Renal pelvis (tissue), 4 donors: ENCODE results near the gene CCDC107. TPM values are rescaled to one million over a fixed set of nuclear protein-coding genes. Genes with fewer than 3 reads are reported as not detected.

Experiments
- DNase-seq: peaks from one replicate; pipeline ENCODE4 v3.0.0-alpha.2; 2013
- polyA plus RNA-seq, 3 donors: library from polyadenylated mRNA; unstranded; fragments of 120-200 nt; gene quantifications; one replicate each; pipeline ENCODE4 v1.2.1, GENCODE V29; 2013; ENCODE audit not compliant: insufficient read length in 3 of 3

The CCDC107 gene
- polyA plus RNA-seq, 3 donors, result 16.9 to 21.1 (median 18.5) TPM

DNA sequence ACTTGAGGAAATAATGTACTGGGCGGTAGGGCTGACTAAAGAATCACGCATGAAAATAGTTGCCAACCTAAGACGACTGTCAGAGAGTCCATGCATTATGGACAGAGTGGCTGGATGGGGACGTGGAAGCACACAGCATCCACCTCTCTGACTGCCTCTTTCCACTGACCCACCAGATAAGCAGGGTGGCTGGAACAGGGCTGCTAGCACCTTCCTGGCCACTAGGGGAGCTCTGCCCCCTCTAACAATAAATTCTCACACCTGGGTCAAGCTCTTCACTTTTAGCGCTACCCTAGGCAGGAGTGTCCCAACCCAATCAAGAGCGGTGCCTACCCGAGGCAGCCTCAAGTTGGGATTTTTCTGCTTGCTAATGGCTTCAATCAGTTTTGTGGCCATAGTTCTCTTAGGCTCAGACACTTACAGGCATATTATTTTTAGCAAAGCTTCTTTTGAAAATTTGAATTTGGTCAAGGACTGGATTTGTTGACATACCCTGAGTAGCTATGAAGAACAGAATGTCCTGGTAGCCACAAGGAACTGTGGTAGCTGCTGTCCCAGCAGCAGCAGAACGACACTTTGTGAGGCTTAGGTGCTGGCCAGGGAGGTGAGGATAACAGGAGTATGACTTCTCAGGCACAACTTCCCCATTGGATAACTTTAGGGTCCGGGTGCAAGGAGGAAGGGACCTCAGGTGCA is 38.6 kb downstream of the CCDC107 start:
- DNase-seq, result no peak

DNA sequence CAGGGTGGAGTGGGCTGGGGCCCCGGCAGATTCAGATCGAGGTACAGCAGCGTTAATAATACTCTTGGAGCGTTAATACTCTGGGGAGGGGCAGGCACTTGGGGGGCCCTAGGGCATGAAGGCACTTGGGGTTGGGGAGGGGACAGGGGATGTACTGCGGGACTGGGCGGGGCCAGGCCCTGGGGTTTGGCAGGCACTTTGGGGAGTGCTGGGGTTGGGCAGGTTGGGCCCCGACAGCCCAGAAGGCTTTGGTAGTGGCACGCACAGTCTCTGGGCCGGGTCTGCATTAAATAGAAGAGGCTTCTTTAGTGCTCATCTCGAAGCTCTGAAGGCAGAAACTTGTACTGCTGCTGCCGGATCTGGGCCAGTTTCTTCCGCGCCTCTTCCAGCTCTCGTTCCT is 39.4 kb downstream of the CCDC107 start:
- no peak for DNase-seq

DNA sequence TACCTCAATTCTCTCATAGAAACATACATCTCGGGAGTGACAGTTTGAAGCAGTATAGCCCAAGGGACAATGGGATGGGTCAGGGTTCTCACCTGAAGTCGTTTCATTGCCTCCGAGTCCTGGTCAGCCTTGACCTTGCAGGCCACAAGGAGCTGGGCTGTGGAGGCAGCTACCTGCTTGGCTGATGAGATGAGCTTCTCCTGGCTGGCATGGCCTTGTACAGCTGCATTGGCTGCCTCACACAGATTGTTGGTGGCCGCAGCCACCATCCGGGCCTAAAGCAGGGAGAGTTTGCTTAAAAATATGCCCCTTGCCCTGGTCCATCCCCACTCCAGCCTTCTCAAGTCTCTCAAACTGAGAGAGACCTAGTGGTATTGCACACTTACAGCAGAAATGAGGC is 40.1 kb downstream of the CCDC107 start:
- no peak for DNase-seq

DNA sequence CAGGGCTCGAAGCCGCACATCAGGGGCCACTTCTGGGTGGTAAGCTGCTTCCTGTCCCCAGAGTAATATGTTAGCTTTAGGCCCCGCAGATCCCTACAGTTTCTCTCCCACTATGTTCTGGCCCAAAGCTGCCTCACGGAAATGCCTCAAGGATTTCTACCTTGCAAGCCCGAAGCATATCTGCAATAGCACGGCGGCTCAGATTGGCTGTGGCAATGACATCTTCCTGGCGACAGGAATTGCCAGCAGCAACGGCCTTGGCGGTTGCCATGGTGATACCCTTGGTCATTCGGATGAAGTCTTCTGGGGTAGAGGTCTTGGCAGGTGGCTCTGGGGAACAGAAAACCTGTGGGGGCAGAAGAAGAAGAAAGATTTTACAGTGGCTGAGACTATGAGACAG is 41.9 kb downstream of the CCDC107 start:
- DNase-seq, result no peak

DNA sequence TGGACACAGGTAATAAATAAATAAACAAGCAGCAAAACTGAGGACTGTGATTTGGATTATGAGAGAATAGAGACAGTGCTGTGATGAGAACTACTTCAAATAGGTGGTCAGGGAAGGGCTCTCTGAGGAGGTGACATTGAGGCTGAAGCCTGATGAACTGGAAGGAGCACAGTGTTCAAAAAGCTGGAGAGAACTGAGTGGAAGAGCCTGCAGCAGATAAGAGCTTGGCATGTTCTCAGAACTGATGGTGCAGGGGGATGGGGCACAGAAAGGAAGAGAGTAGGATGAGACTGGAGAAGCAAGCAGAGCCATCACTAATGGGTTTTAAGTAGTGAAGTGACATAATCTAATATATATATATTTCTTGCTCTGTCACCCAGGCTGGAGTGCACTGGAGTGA is 42.9 kb downstream of the CCDC107 start:
- DNase-seq, result no peak

DNA sequence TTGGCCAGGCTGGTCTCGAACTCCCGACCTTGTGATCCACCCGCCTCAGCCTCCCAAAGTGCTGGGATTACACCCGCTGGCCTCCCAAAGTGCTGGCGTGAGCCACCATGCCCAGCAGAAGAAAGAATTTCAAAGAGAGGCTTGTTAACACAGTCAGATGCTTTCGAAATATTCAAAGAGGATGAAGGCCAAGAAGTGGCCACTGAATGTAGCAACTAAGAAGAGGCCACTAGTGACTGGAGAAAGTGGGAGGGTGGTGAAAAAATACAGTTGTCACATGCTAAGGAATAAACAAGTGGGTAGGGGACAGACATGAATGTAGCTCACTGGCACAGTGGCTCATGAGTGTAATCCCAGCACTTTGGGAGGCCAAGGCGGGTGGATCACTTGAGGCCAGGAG is 44.6 kb downstream of the CCDC107 start:
- DNase-seq, result no peak

DNA sequence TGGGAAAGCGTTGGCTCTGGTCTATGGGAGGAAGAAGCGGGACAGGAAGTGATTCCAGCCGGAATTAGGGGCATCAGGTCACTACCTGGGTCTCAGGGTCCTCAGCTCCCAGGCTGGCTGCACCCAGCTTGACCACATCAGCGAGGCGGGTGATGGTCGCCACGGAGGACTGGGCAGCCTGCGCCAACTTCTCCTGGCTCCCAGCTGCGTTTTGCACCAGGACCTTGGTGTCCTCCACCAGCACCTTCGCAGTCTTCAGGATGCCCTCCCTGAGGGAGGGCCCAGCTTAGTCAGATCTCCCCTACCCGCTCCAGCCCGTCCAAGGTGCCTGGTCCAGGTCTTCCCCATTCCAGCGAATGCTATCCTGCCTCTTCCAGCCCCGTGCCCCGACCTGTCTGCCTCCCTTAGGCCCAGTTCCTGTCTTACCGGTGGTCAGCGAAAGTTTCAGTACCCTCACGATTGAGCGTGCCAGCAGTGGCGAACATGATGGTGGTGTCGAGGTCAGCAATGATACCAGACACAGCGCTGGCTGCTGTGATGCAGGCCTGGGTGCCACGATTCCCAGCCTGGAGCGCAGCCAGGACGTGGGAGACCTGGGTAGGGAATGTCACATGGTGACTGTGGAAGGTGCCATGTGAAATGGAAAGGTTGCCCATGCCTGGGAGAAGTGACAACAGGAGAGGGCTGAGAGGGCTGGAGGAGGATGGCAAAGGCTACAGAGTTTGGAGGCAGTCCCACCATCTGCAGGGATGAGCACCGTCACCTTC is 46.0 kb downstream of the CCDC107 start:
- no peak for DNase-seq

DNA sequence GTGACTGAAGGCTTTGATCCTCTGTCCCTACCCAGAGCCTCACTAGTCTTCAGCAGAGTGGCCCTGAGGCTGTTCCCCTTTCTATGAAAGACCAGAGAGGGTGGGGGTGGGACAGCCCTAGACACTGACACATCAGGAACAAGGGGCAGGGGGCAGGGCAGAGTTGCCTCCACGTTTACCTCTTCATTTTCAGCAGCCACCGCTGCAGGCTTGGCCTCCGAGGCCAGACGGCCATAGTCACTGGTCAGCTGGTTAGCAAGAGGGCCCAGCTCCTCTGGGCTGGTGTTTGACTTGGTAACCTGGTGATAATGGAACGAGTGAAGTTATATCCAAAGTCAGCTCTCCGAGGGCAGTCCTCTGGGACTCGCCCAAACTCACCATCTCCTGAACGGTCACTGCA is 47.3 kb downstream of the CCDC107 start:
- DNase-seq, result no peak

DNA sequence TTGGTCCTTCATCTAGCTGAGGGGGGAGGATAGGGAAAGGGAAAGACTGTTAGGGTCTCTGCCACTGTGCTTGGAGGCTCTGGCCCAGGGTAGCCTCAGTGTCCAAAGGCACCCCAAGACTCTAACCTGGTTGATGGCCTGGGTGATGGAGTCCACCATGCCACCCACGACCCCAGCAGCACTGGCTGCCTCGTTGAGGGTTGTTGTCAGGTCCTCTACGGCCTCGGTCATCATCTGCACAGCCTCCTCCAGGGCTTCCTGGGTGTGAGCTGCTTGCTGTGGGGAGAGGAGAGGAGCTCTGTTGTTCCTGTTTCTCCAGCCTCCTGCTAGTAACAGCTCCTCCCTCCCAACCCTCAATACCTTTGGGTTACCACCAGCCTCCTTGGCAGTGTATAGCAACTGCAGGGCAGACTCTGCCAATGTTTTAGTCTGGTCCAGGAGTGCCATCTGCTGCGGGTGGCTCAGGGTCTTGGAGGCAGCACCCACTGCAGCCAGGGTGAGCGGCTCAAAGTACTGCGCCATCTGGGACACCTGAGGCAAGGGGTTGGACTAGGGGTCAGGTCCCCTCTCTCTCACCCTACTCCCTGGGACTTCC is 47.8 kb downstream of the CCDC107 start:
- DNase-seq, result no peak

DNA sequence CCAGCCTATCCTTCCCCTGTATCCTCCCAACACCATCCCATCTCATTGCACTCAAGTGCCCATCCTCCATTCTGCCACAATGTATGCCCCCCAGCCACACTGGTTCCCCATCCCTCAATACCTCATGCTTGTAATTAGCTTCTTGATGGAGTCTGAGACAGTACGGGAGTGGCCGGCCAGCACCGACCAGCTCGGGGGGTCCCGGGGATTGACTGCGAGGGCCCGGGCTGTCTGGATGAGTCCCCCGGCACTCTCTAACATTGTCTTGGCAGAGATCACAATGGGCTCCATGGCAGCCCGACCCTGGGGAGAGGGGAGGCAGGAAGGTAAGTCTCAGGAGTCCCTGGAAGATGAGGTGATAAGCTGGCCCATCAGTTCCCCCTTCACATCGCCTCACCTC is 48.9 kb downstream of the CCDC107 start:
- DNase-seq, result no peak

DNA sequence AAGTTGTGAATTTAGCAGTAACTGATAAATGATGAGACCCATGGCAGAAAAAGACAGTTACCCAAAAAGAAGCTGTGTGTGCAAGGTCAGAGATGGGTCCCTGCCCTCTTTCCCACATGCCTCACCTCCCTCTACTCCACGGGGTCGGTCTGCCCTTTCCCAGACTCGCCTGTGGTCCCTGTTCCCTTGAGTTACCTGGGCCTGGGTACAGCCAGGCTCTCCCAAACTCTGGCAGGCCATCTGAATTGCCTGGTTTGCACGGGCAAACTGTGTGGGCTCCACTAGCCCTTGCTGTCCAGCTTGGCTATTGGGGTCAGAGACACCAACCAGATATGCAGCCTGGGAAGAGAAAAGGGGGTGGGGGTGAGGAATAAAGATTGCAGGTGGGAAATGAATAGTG is 50.1 kb downstream of the CCDC107 start:
- DNase-seq, result no peak

DNA sequence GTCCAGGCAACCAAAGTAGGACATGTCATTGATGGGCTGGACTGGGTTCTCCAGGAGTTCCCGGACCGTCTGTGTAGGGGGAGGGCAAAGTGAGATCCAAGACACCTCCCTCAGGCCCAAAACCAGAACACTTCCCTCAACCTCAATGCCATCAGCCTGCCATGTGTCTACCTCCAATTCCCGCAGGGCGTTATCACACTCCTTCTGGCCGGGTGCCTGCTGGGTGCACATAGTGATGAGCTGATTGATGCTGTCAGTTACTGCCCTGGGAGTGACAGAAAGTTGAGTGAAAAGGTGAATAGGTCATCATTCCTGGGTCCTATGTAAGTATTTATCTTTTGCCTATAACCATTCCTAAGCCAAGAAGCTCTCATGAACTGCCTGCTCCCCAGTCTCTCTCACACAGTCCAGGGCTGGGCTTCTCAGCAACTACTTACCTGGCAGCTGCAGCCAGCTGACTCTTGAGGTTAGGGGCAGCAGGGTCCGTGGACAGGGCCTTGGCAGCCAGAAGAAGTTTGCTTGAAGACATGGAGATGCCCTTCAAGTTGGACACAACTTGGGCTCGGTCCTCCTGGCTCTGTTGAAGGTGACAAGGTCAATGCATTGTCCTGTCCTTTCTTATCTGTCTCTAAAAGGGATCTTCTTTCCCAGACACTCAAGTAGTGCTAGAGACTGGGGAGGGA is 52.9 kb downstream of the CCDC107 start:
- DNase-seq, result no peak

Other genes starting within 250 kb of the CCDC107 start
- gene RUSC2, start 168.2 kb upstream of the CCDC107 start, polyA plus RNA-seq, result 10 to 100 TPM; 18.9 to 20.7 (median 20.7) TPM
- gene TESK1, start 53.0 kb upstream of the CCDC107 start, polyA plus RNA-seq, result 10 to 100 TPM; 44.2 to 46.7 (median 46.4) TPM
- 1 to 10 TPM; 2.8 to 4.5 (median 4.1) TPM for gene CD72, start 39.9 kb upstream of the CCDC107 start, polyA plus RNA-seq
- gene SIT1, start 7.4 kb upstream of the CCDC107 start, polyA plus RNA-seq, result under 1 TPM; 0.32 to 0.58 (median 0.33) TPM
- not detected for gene RMRP, start 273 bp upstream of the CCDC107 start, polyA plus RNA-seq
- 10 to 100 TPM in 2 of 3 donors, 1 to 10 TPM in 1; 8.7 to 14.0 (median 12.9) TPM for gene ARHGEF39, start 6.9 kb downstream of the CCDC107 start, polyA plus RNA-seq
- gene CA9, start 15.6 kb downstream of the CCDC107 start, polyA plus RNA-seq, result under 1 TPM; 0.34 to 0.94 (median 0.57) TPM
- gene TPM2, start 31.6 kb downstream of the CCDC107 start, polyA plus RNA-seq, result 100 to 1,000 TPM; 142 to 173 (median 160) TPM
- gene TLN1, start 73.9 kb downstream of the CCDC107 start, polyA plus RNA-seq, result 100 to 1,000 TPM; 164 to 188 (median 181) TPM
- gene CREB3, start 74.4 kb downstream of the CCDC107 start, polyA plus RNA-seq, result 10 to 100 TPM; 40.1 to 42.5 (median 40.9) TPM
- gene GBA2, start 90.9 kb downstream of the CCDC107 start, polyA plus RNA-seq, result 100 to 1,000 TPM in 2 of 3 donors, 10 to 100 TPM in 1; 94.4 to 139 (median 127) TPM
- 10 to 100 TPM; 28.7 to 31.8 (median 31.1) TPM for gene RGP1, start 91.0 kb downstream of the CCDC107 start, polyA plus RNA-seq
- 1 to 10 TPM in 1 of 3 donors, under 1 TPM in 1, not detected in 1; 0.70 to 1.3 TPM for gene MSMP, start 96.0 kb downstream of the CCDC107 start, polyA plus RNA-seq
- 10 to 100 TPM; 24.5 to 29.4 (median 28.2) TPM for gene NPR2, start 133.3 kb downstream of the CCDC107 start, polyA plus RNA-seq
- 1 to 10 TPM; 5.5 to 8.6 (median 6.0) TPM for gene SPAG8, start 154.0 kb downstream of the CCDC107 start, polyA plus RNA-seq
- gene HINT2, start 156.8 kb downstream of the CCDC107 start, polyA plus RNA-seq, result 10 to 100 TPM; 51.8 to 60.2 (median 59.5) TPM
- gene FAM221B, start 170.4 kb downstream of the CCDC107 start, polyA plus RNA-seq, result under 1 TPM; 0.09 to 0.41 (median 0.12) TPM
- gene TMEM8B, start 170.9 kb downstream of the CCDC107 start, polyA plus RNA-seq, result 10 to 100 TPM; 30.2 to 36.2 (median 31.1) TPM
- under 1 TPM in 2 of 3 donors, not detected in 1; 0.06 to 0.22 TPM for gene OR13J1, start 212.1 kb downstream of the CCDC107 start, polyA plus RNA-seq
- gene HRCT1, start 247.9 kb downstream of the CCDC107 start, polyA plus RNA-seq, result under 1 TPM in 1 of 3 donors, not detected in 2; 0.64 TPM